ENCODE measurements around the gene SPTBN1.
A peak's percentile ranks its signal among the peaks of the same experiment; 100 is the strongest.

The SPTBN1 gene

GRCh38 chr2:54589038-54589339, 132.9 kb downstream of the SPTBN1 start:
- no peak for DNase-seq

GRCh38 chr2:54589340-54590215, 133.5 kb downstream of the SPTBN1 start:
- DNase-seq: no peak

GRCh38 chr2:54590216-54591120, 134.3 kb downstream of the SPTBN1 start:
- no peak for DNase-seq

- DNase-seq: peak in 1 of 56 donors; percentile 15
Observed at GRCh38 chr2:54591551-54591950, 135.4 kb downstream of the SPTBN1 start.

GRCh38 chr2:54593249-54593648, 137.1 kb downstream of the SPTBN1 start:
- DNase-seq: no peak

GRCh38 chr2:54594048-54594447, 137.9 kb downstream of the SPTBN1 start:
- no peak for DNase-seq

GRCh38 chr2:54595161-54595803, 139.2 kb downstream of the SPTBN1 start:
- DNase-seq: no peak

GRCh38 chr2:54595999-54596902, 140.1 kb downstream of the SPTBN1 start:
- DNase-seq: no peak

GRCh38 chr2:54597153-54597848, 141.2 kb downstream of the SPTBN1 start:
- no peak for DNase-seq

GRCh38 chr2:54598347-54599325, 142.5 kb downstream of the SPTBN1 start:
- DNase-seq: no peak

- no peak for DNase-seq
Observed at GRCh38 chr2:54599326-54599710, 143.2 kb downstream of the SPTBN1 start.

GRCh38 chr2:54599914-54600313, 143.8 kb downstream of the SPTBN1 start:
- DNase-seq: no peak

GRCh38 chr2:54601339-54601738, 145.2 kb downstream of the SPTBN1 start:
- no peak for DNase-seq

- no peak for DNase-seq
Observed at GRCh38 chr2:54602736-54603322, 146.7 kb downstream of the SPTBN1 start.

GRCh38 chr2:54603357-54603756, 147.2 kb downstream of the SPTBN1 start:
- no peak for DNase-seq

GRCh38 chr2:54603796-54604195, 147.7 kb downstream of the SPTBN1 start:
- DNase-seq: no peak

GRCh38 chr2:54604871-54605270, 148.7 kb downstream of the SPTBN1 start:
- no peak for DNase-seq

GRCh38 chr2:54605836-54606235, 149.7 kb downstream of the SPTBN1 start:
- DNase-seq: no peak

All from amygdala (tissue), 56 donors.